Transverse colon (tissue), 4 donors: ENCODE measurements around the gene BMX.

Source experiments
- CTCF ChIP-seq, 5 experiments: fragments of 200-600 bp in 3 of 5; fragments of 450-650 bp in 2 of 5; sonication (generic) in 3 of 5; IDR thresholded peaks; 1 replicate in 2 of 5; 2 replicates in 3 of 5; pipeline ENCODE4 v1.5.1; 2016 to 2017; ENCODE audit warnings: antibody characterized with exemption in 5 of 5, inconsistent platforms in 3 of 5, mild to moderate bottlenecking in 2 of 5, moderate library complexity in 1 of 5
- EP300 ChIP-seq: sonication (generic); formaldehyde crosslinking; IDR thresholded peaks from one replicate; pipeline ENCODE4 v1.6.1; 2017; ENCODE audit warnings: antibody characterized with exemption, low read depth
- POLR2A ChIP-seq: fragments of 450-650 bp; IDR thresholded peaks from one replicate; pipeline ENCODE4 v1.6.1; 2016; ENCODE audit warnings: antibody characterized with exemption, mild to moderate bottlenecking, moderate library complexity
- POLR2AphosphoS5 ChIP-seq, 3 donors: sonication (generic); formaldehyde crosslinking; IDR thresholded peaks; one replicate each; pipeline ENCODE4 v1.6.1; 2016; ENCODE audit warnings: antibody characterized with exemption in 3 of 3

GRCh38 chrX:15495801-15496200, 4.8 kb upstream of the BMX start:
- no peak for TF ChIP-seq POLR2A
- TF ChIP-seq POLR2AphosphoS5 (IDR thresholded peaks at IDR 0.05) = no peak
- TF ChIP-seq CTCF (IDR thresholded peaks at IDR 0.05) = no peak
- no peak for TF ChIP-seq EP300
